D341Med (cell line): Measurements from ENCODE around the gene ADAMTSL1.

Experiments used
- DNase-seq: peaks from one replicate; pipeline ENCODE4 v3.0.0; 2012; ENCODE audit warnings: low spot score

Gene ADAMTSL1

GRCh38 chr9:18473652-18474279 is at the start of gene ADAMTSL1:
Gene ADAMTSL1, plus strand, starts transcription at chr9:18474153. Its CDS starts 80 bp downstream, at chr9:18474233.
- peak; percentile 41 for DNase-seq

- DNase-seq: no peak
These were observed 46.3 kb upstream of the ADAMTSL1 start for GRCh38 chr9:18427691-18428090.

GRCh38 chr9:18428661-18429060 is 45.3 kb upstream of the ADAMTSL1 start:
- no peak for DNase-seq

GRCh38 chr9:18429070-18429469 is 44.9 kb upstream of the ADAMTSL1 start:
- DNase-seq: no peak

GRCh38 chr9:18433620-18434019 is 40.3 kb upstream of the ADAMTSL1 start:
- no peak for DNase-seq

GRCh38 chr9:18437315-18438201 is 36.4 kb upstream of the ADAMTSL1 start:
- peak; percentile 77 for DNase-seq

GRCh38 chr9:18438300-18438925 is 35.5 kb upstream of the ADAMTSL1 start:
- DNase-seq: no peak

- no peak for DNase-seq
These were observed 35.0 kb upstream of the ADAMTSL1 start for GRCh38 chr9:18438951-18439350.

- DNase-seq: no peak
These were observed 32.7 kb upstream of the ADAMTSL1 start for GRCh38 chr9:18441261-18441660.

GRCh38 chr9:18442629-18443491 is 31.1 kb upstream of the ADAMTSL1 start:
- DNase-seq: peak; percentile 80

GRCh38 chr9:18447131-18447530 is 26.8 kb upstream of the ADAMTSL1 start:
- no peak for DNase-seq

- no peak for DNase-seq
These were observed 26.4 kb upstream of the ADAMTSL1 start for GRCh38 chr9:18447541-18447940.

GRCh38 chr9:18448101-18448500 is 25.9 kb upstream of the ADAMTSL1 start:
- no peak for DNase-seq

GRCh38 chr9:18451406-18451805 is 22.5 kb upstream of the ADAMTSL1 start:
- DNase-seq: no peak

- DNase-seq: no peak
These were observed 21.7 kb upstream of the ADAMTSL1 start for GRCh38 chr9:18452276-18452675.

- no peak for DNase-seq
These were observed 17.2 kb upstream of the ADAMTSL1 start for GRCh38 chr9:18456624-18457237.

- no peak for DNase-seq
These were observed 16.4 kb upstream of the ADAMTSL1 start for GRCh38 chr9:18457510-18457909.

GRCh38 chr9:18459962-18460584 is 13.9 kb upstream of the ADAMTSL1 start:
- no peak for DNase-seq

GRCh38 chr9:18461496-18461895 is 12.5 kb upstream of the ADAMTSL1 start:
- DNase-seq: no peak

- no peak for DNase-seq
These were observed 10.0 kb upstream of the ADAMTSL1 start for GRCh38 chr9:18463991-18464390.

GRCh38 chr9:18466101-18466500 is 7.9 kb upstream of the ADAMTSL1 start:
- DNase-seq: no peak
